Raji (cell line): ENCODE data around the gene MAT2A.

Source experiments
- POLR2A ChIP-seq: IDR thresholded peaks from 2 replicates; pipeline ENCODE4 v1.6.1; 2011; ENCODE audit warnings: low read depth, low read length, control low read depth; ENCODE audit not compliant: insufficient read depth

MAT2A gene

GRCh38 chr2:85580206-85580605 is 41.2 kb downstream of the MAT2A start:
- TF ChIP-seq POLR2A: no peak

- no peak for TF ChIP-seq POLR2A
Observed at GRCh38 chr2:85582492-85582891, 43.5 kb downstream of the MAT2A start.

GRCh38 chr2:85583667-85584353 is 44.8 kb downstream of the MAT2A start:
- no peak for TF ChIP-seq POLR2A

GRCh38 chr2:85584354-85584856 is 45.4 kb downstream of the MAT2A start, which contains the start of gene VAMP5:
TSS of gene VAMP5 (plus strand) at chr2:85584431. CDS start at chr2:85584491, 60 bp downstream.
- TF ChIP-seq POLR2A: no peak

GRCh38 chr2:85584857-85585780 is 46.2 kb downstream of the MAT2A start:
- no peak for TF ChIP-seq POLR2A

GRCh38 chr2:85585781-85586105 is 46.8 kb downstream of the MAT2A start:
- no peak for TF ChIP-seq POLR2A

- no peak for TF ChIP-seq POLR2A
Observed at GRCh38 chr2:85588236-85588635, 49.3 kb downstream of the MAT2A start.

- no peak for TF ChIP-seq POLR2A
Observed at GRCh38 chr2:85588645-85589044, 49.7 kb downstream of the MAT2A start.

GRCh38 chr2:85589181-85589580 is 50.2 kb downstream of the MAT2A start:
- no peak for TF ChIP-seq POLR2A

GRCh38 chr2:85589982-85590791 is 51.2 kb downstream of the MAT2A start:
- TF ChIP-seq POLR2A: no peak

GRCh38 chr2:85590950-85591349 is 52.0 kb downstream of the MAT2A start:
- TF ChIP-seq POLR2A: no peak

GRCh38 chr2:85591563-85591962 is 52.6 kb downstream of the MAT2A start:
- no peak for TF ChIP-seq POLR2A

- TF ChIP-seq POLR2A: no peak
Observed at GRCh38 chr2:85593023-85593422, 54.1 kb downstream of the MAT2A start.
